K562 (cell line): ENCODE measurements around the gene ATP6V0C. TPM values are rescaled to one million over a fixed set of nuclear protein-coding genes. Genes with fewer than 3 reads are reported as not detected.

Experiments
- BRCA1 ChIP-seq, 2 experiments: fragments of 450-650 bp in 1 of 2; sonication (generic) in 1 of 2; formaldehyde crosslinking in 1 of 2; IDR thresholded peaks; 2 replicates each; pipeline versions ENCODE4 v1.5.0 to v1.6.1; 2017 to 2020; ENCODE audit warnings: mild to moderate bottlenecking in 1 of 2, missing genetic modification reagents in 1 of 2
- CHD1 ChIP-seq: fragments of 200-600 bp; sonication (generic); IDR thresholded peaks from one replicate; pipeline ENCODE4 v1.6.1; 2012; ENCODE audit warnings: mild to moderate bottlenecking, moderate library complexity, low read length, inconsistent platforms
- GABPB1 ChIP-seq: sonication (generic); formaldehyde crosslinking; IDR thresholded peaks from 2 replicates; pipeline ENCODE4 v1.8.0; 2022; ENCODE audit warnings: mild to moderate bottlenecking, missing genetic modification reagents
- GATAD2B ChIP-seq: fragments of 450-650 bp; IDR thresholded peaks from 2 replicates; pipeline ENCODE4 v1.6.1; 2017; ENCODE audit warnings: mild to moderate bottlenecking, borderline replicate concordance
- HDAC2 ChIP-seq: fragments of 450-650 bp; IDR thresholded peaks from 2 replicates; pipeline ENCODE4 v1.6.1; 2016; ENCODE audit warnings: mild to moderate bottlenecking
- KAT2B ChIP-seq: IDR thresholded peaks from one replicate; pipeline ENCODE4 v1.6.1; 2012; ENCODE audit warnings: low read depth, mild to moderate bottlenecking, control low read depth, inconsistent platforms, low read length, moderate library complexity
- NFXL1 ChIP-seq: fragments of 450-650 bp; formaldehyde crosslinking; IDR thresholded peaks from 2 replicates; pipeline ENCODE4 v1.4.0; 2021; ENCODE audit warnings: mild to moderate bottlenecking
- NUFIP1 ChIP-seq: fragments of 450-650 bp; IDR thresholded peaks from 2 replicates; pipeline ENCODE4 v1.6.1; 2018; ENCODE audit not compliant: partially characterized antibody
- POLR2A ChIP-seq: fragments of 450-650 bp; conservative IDR thresholded peaks from 2 replicates; pipeline ENCODE4 v1.6.1; 2016
- RBFOX2 ChIP-seq: fragments of 200-400 bp; formaldehyde crosslinking; IDR thresholded peaks from 2 replicates; pipeline ENCODE4 v1.6.1; 2017; ENCODE audit warnings: low read depth, mild to moderate bottlenecking, low read length, moderate library complexity
- SRSF1 ChIP-seq: fragments of 200-400 bp; formaldehyde crosslinking; IDR thresholded peaks from 2 replicates; pipeline ENCODE4 v1.6.1; 2017; ENCODE audit warnings: mild to moderate bottlenecking, low read depth, low read length, moderate library complexity
- STAT5A ChIP-seq: IDR thresholded peaks from 2 replicates; pipeline ENCODE4 v1.6.1; 2012; ENCODE audit warnings: low read length, inconsistent platforms, borderline replicate concordance
- ZNF282 ChIP-seq: sonication (generic); formaldehyde crosslinking; IDR thresholded peaks from 2 replicates; pipeline ENCODE4 v1.8.1; 2023; ENCODE audit warnings: missing genetic modification reagents
- ZNF77 ChIP-seq: fragments of 250-450 bp; sonication (Bioruptor Pico); IDR thresholded peaks from 2 replicates; pipeline ENCODE4 v1.5.0; 2020
- polyA plus RNA-seq, 8 experiments: library from polyadenylated mRNA; depleted of rRNA in 4 of 8; stranded (reverse) in 5 of 8; unstranded in 3 of 8; fragments of >200 nt; fragmentation: Nextera tagmentation in 2 of 8; fragmentation: Illumina TruSeq in 1 of 8; extraction: Ambion mirVana in 2 of 8; extraction: Trizol in 1 of 8; gene quantifications; 2 replicates each; pipeline versions ENCODE4 v1.2.1 to v1.2.3, GENCODE V29; 2011 to 2014; ENCODE audit warnings: inconsistent platforms in 1 of 8, missing spikeins in 1 of 8
- total RNA-seq, 7 experiments: library from RNA; depleted of rRNA in 6 of 7; stranded (reverse); fragments of >200 nt in 6 of 7; fragmentation: Illumina TruSeq in 2 of 7; extraction: Trizol in 2 of 7; gene quantifications; 2 replicates each; pipeline versions ENCODE4 v1.2.1 to v1.2.3, GENCODE V29; 2011 to 2021; ENCODE audit warnings: low replicate concordance in 1 of 7
- TF ChIP-seq, protein P1 (sequence below): sonication (generic); formaldehyde crosslinking; IDR thresholded peaks from 2 replicates; pipeline ENCODE4 v1.8.0; 2022; ENCODE audit warnings: mild to moderate bottlenecking, missing genetic modification reagents
- TF ChIP-seq, protein P2 (sequence below): sonication (generic); formaldehyde crosslinking; IDR thresholded peaks from 2 replicates; pipeline ENCODE4 v1.8.0; 2022; ENCODE audit warnings: missing genetic modification reagents, mild to moderate bottlenecking, borderline replicate concordance
- TF ChIP-seq, protein P3 (sequence below): fragments of 250-450 bp; sonication (Bioruptor Pico); IDR thresholded peaks from 2 replicates; pipeline ENCODE4 v1.8.0; 2021; ENCODE audit warnings: moderate library complexity, mild to moderate bottlenecking, inconsistent platforms
- TF ChIP-seq, protein P4 (sequence below): fragments of 450-650 bp; IDR thresholded peaks from 2 replicates; pipeline ENCODE4 v1.6.1; 2017; ENCODE audit warnings: antibody characterized with exemption
- TF ChIP-seq, protein P5 (sequence below): fragments of 450-650 bp; formaldehyde crosslinking; IDR thresholded peaks from 2 replicates; pipeline ENCODE4 v1.4.0; 2022; ENCODE audit warnings: missing genetic modification characterization
- TF ChIP-seq, protein P6 (sequence below): fragments of 450-650 bp; IDR thresholded peaks from 2 replicates; pipeline ENCODE4 v1.6.1; 2016; ENCODE audit warnings: mild to moderate bottlenecking

ATP6V0C gene
- total and polyA plus RNA-seq, 9 of the 15 experiments (the other 6 are each of a cell fraction or from before 2014, with no cell fraction given) = 2.9 to 228 (median 22.7) TPM

DNA sequence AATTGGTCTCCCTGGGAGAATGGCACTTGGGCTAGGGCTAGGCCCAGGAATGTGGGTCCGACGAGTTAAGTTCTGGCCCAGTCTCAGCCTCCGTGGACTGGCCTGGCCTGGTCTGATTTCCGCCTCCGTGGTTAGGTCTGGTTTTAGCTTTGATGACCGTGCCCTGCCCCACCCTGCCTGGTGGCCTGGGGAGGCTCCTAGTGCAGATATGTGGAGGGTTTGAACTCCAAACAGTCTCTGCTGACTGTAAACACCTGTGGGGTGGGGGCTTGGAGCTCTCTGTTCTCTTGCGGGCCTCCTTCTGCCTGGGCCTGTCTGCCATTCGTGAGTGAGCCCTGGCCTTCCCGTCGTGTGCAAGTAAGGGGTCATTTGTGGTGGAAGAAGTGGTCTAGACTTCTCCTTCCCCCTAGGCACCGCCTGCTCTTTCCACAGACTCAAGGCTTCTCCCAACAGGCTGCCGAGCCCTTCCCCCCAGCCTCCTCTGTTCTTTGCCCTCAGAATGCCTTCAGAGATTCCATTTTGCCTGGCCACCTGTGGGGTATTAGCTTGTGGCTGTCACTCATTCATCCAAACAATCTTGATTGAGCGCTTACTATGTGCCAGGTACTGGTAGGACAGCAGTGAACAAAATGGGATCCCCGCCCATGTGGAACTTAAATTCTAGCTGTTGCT is 1.6 kb downstream of the ATP6V0C start (continued):
- TF ChIP-seq, protein P1, sequence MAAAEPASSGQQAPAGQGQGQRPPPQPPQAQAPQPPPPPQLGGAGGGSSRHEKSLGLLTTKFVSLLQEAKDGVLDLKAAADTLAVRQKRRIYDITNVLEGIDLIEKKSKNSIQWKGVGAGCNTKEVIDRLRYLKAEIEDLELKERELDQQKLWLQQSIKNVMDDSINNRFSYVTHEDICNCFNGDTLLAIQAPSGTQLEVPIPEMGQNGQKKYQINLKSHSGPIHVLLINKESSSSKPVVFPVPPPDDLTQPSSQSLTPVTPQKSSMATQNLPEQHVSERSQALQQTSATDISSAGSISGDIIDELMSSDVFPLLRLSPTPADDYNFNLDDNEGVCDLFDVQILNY (CRISPR knock-in tag) = no peak
- TF ChIP-seq NUFIP1 (no peak), GABPB1 (CRISPR knock-in tag) (peak; percentile 31; the same call in 1 of the 2 replicates), POLR2A (no peak), HDAC2 (no peak), GATAD2B (no peak), SRSF1 (no peak), CHD1 (peak; percentile 0), ZNF77 (no peak), KAT2B (no peak), STAT5A (no peak), NFXL1 (CRISPR knock-in tag) (no peak), BRCA1 (IDR thresholded peaks at IDR 0.05) (no peak), BRCA1 (CRISPR knock-in tag; IDR thresholded peaks at IDR 0.05) (no peak), ZNF282 (CRISPR knock-in tag) (no peak), RBFOX2 (0 out of 2 replicates have a peak, but pooled peaks have one; percentile 5)
- TF ChIP-seq, protein P2, sequence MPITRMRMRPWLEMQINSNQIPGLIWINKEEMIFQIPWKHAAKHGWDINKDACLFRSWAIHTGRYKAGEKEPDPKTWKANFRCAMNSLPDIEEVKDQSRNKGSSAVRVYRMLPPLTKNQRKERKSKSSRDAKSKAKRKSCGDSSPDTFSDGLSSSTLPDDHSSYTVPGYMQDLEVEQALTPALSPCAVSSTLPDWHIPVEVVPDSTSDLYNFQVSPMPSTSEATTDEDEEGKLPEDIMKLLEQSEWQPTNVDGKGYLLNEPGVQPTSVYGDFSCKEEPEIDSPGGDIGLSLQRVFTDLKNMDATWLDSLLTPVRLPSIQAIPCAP = no peak
- TF ChIP-seq, protein P3, sequence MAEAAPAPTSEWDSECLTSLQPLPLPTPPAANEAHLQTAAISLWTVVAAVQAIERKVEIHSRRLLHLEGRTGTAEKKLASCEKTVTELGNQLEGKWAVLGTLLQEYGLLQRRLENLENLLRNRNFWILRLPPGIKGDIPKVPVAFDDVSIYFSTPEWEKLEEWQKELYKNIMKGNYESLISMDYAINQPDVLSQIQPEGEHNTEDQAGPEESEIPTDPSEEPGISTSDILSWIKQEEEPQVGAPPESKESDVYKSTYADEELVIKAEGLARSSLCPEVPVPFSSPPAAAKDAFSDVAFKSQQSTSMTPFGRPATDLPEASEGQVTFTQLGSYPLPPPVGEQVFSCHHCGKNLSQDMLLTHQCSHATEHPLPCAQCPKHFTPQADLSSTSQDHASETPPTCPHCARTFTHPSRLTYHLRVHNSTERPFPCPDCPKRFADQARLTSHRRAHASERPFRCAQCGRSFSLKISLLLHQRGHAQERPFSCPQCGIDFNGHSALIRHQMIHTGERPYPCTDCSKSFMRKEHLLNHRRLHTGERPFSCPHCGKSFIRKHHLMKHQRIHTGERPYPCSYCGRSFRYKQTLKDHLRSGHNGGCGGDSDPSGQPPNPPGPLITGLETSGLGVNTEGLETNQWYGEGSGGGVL = no peak
- TF ChIP-seq, protein P4, sequence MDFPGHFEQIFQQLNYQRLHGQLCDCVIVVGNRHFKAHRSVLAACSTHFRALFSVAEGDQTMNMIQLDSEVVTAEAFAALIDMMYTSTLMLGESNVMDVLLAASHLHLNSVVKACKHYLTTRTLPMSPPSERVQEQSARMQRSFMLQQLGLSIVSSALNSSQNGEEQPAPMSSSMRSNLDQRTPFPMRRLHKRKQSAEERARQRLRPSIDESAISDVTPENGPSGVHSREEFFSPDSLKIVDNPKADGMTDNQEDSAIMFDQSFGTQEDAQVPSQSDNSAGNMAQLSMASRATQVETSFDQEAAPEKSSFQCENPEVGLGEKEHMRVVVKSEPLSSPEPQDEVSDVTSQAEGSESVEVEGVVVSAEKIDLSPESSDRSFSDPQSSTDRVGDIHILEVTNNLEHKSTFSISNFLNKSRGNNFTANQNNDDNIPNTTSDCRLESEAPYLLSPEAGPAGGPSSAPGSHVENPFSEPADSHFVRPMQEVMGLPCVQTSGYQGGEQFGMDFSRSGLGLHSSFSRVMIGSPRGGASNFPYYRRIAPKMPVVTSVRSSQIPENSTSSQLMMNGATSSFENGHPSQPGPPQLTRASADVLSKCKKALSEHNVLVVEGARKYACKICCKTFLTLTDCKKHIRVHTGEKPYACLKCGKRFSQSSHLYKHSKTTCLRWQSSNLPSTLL = no peak
- TF ChIP-seq, protein P5, sequence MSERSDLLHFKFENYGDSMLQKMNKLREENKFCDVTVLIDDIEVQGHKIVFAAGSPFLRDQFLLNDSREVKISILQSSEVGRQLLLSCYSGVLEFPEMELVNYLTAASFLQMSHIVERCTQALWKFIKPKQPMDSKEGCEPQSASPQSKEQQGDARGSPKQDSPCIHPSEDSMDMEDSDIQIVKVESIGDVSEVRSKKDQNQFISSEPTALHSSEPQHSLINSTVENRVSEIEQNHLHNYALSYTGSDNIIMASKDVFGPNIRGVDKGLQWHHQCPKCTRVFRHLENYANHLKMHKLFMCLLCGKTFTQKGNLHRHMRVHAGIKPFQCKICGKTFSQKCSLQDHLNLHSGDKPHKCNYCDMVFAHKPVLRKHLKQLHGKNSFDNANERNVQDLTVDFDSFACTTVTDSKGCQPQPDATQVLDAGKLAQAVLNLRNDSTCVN (CRISPR knock-in tag) = no peak
- TF ChIP-seq, protein P6, sequence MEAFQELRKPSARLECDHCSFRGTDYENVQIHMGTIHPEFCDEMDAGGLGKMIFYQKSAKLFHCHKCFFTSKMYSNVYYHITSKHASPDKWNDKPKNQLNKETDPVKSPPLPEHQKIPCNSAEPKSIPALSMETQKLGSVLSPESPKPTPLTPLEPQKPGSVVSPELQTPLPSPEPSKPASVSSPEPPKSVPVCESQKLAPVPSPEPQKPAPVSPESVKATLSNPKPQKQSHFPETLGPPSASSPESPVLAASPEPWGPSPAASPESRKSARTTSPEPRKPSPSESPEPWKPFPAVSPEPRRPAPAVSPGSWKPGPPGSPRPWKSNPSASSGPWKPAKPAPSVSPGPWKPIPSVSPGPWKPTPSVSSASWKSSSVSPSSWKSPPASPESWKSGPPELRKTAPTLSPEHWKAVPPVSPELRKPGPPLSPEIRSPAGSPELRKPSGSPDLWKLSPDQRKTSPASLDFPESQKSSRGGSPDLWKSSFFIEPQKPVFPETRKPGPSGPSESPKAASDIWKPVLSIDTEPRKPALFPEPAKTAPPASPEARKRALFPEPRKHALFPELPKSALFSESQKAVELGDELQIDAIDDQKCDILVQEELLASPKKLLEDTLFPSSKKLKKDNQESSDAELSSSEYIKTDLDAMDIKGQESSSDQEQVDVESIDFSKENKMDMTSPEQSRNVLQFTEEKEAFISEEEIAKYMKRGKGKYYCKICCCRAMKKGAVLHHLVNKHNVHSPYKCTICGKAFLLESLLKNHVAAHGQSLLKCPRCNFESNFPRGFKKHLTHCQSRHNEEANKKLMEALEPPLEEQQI = no peak
